ENCODE measurements around the gene JPH4. TPM values are rescaled to one million over a fixed set of nuclear protein-coding genes. Genes with fewer than 3 reads are reported as not detected.

JPH4 gene
- total RNA-seq, 2 experiments from 2014 or later = not detected

- Histone ChIP-seq H2AFZ (ENCODE audit: low read length) (no peak overlapping the region), H3K4me2 (ENCODE audit: low read length) (no peak overlapping the region), H3K4me3 (ENCODE audit: low read depth, low read length, poor library complexity, severe bottlenecking) (no peak overlapping the region), H3K9me3 (ENCODE audit: low read length) (no peaks in the 10 kb centered on the region), H4K20me1 (ENCODE audit: insufficient read depth, low read length) (no peaks in the 10 kb centered on the region), H3K36me3 (ENCODE audit: insufficient read depth, low read length) (no peaks in the 10 kb centered on the region), H3K27ac (ENCODE audit: low read depth, low read length, poor library complexity, severe bottlenecking) (no peak overlapping the region), H3K4me1 (ENCODE audit: insufficient read depth, low read length, poor library complexity, severe bottlenecking) (no peaks in the 10 kb centered on the region), H3K79me2 (ENCODE audit: insufficient read depth, low read depth, low read length) (no peaks in the 10 kb centered on the region), H3K9me2 (ENCODE audit: insufficient read depth, low read length) (no peaks in the 10 kb centered on the region)
- DNase-seq (ENCODE audit: low spot score) = no peak
- ChIA-PET CTCF (ENCODE audit: unreplicated experiment) (interaction anchor here (0.6 to 1.6 kb wide), 2 partner anchors 19 to 357 kb away, joined by 5 to 6 read pairs; no protein-coding TSS in a partner anchor), POLR2A (interaction anchor here (1.5 kb wide), 1 partner anchor 20 kb away, joined by 3 read pairs; no protein-coding TSS in a partner anchor)
- intact Hi-C loops (cut with micrococcal nuclease; ENCODE audit: unreplicated experiment) = no loop called here
- no TSS peak for BruUV-seq (replicated peaks)
- no peak for TF ChIP-seq EZH2phosphoT487 (IDR thresholded peaks at IDR 0.05; ENCODE audit: borderline replicate concordance, low read depth, low read length)
- TF ChIP-seq CTCF (conservative IDR thresholded peaks at IDR 0.05; ENCODE audit: low read length) = no peak
These were observed 34.2 kb upstream of the JPH4 start for GRCh38 chr14:23612802-23613201.

- ChIA-PET CTCF (ENCODE audit: unreplicated experiment) (interaction anchor here (0.6 to 1.6 kb wide), 3 partner anchors 10 to 358 kb away, joined by 3 to 6 read pairs (median 5); no protein-coding TSS in a partner anchor), POLR2A (interaction anchor here (0.6 kb wide), 1 partner anchor 90 kb away, joined by 3 read pairs; no protein-coding TSS in a partner anchor)
- intact Hi-C loops (cut with micrococcal nuclease; ENCODE audit: unreplicated experiment) = no loop called here
- Histone ChIP-seq H3K4me1 (ENCODE audit: insufficient read depth, low read length, poor library complexity, severe bottlenecking) (no peaks in the 10 kb centered on the region), H3K4me2 (ENCODE audit: low read length) (no peak overlapping the region), H3K4me3 (ENCODE audit: low read depth, low read length, poor library complexity, severe bottlenecking) (no peak overlapping the region), H3K9me2 (ENCODE audit: insufficient read depth, low read length) (no peaks in the 10 kb centered on the region), H3K27ac (ENCODE audit: low read depth, low read length, poor library complexity, severe bottlenecking) (no peak overlapping the region), H3K36me3 (ENCODE audit: insufficient read depth, low read length) (no peaks in the 10 kb centered on the region), H2AFZ (ENCODE audit: low read length) (no peak overlapping the region), H4K20me1 (ENCODE audit: insufficient read depth, low read length) (no peaks in the 10 kb centered on the region), H3K9me3 (ENCODE audit: low read length) (no peaks in the 10 kb centered on the region), H3K79me2 (ENCODE audit: insufficient read depth, low read depth, low read length) (no peaks in the 10 kb centered on the region)
- DNase-seq (ENCODE audit: low spot score) = no peak
- TF ChIP-seq CTCF (conservative IDR thresholded peaks at IDR 0.05; ENCODE audit: low read length) (no peak), EZH2phosphoT487 (IDR thresholded peaks at IDR 0.05; ENCODE audit: borderline replicate concordance, low read depth, low read length) (no peak)
- no TSS peak for BruUV-seq (replicated peaks)
These were observed 33.8 kb upstream of the JPH4 start for GRCh38 chr14:23612354-23612732.

GRCh38 chr14:23610815-23611289 lies 32.3 kb upstream of the JPH4 start:
- CTCF ChIA-PET (ENCODE audit: unreplicated experiment) = no interaction called here
- Histone ChIP-seq H3K79me2 (ENCODE audit: insufficient read depth, low read depth, low read length) (no peaks in the 10 kb centered on the region), H4K20me1 (ENCODE audit: insufficient read depth, low read length) (no peaks in the 10 kb centered on the region), H2AFZ (ENCODE audit: low read length) (no peak overlapping the region), H3K4me2 (ENCODE audit: low read length) (no peak overlapping the region), H3K4me3 (ENCODE audit: low read depth, low read length, poor library complexity, severe bottlenecking) (no peak overlapping the region), H3K36me3 (ENCODE audit: insufficient read depth, low read length) (no peaks in the 10 kb centered on the region), H3K27ac (ENCODE audit: low read depth, low read length, poor library complexity, severe bottlenecking) (no peak overlapping the region), H3K4me1 (ENCODE audit: insufficient read depth, low read length, poor library complexity, severe bottlenecking) (no peaks in the 10 kb centered on the region), H3K9me3 (ENCODE audit: low read length) (no peaks in the 10 kb centered on the region), H3K9me2 (ENCODE audit: insufficient read depth, low read length) (no peaks in the 10 kb centered on the region)
- no peak for DNase-seq (ENCODE audit: low spot score)
- POLR2A ChIA-PET = interaction anchor here (0.6 to 1.7 kb wide), 2 partner anchors 10 to 96 kb away, joined by 3 to 6 read pairs; no protein-coding TSS in a partner anchor
- no TSS peak for BruUV-seq (replicated peaks)
- intact Hi-C loops (cut with micrococcal nuclease; ENCODE audit: unreplicated experiment) = no loop called here
- TF ChIP-seq CTCF (conservative IDR thresholded peaks at IDR 0.05; ENCODE audit: low read length) = no peak
- no peak for TF ChIP-seq EZH2phosphoT487 (IDR thresholded peaks at IDR 0.05; ENCODE audit: borderline replicate concordance, low read depth, low read length)

Data from OCI-LY7 (cell line).